Brain microvascular endothelial cell (primary cell): ENCODE results near the gene PSPN.

Source experiments
- DNase-seq: peaks from one replicate; pipeline ENCODE4 v3.0.0-alpha.2; 2020
- H3K27ac ChIP-seq: fragments of 250-450 bp; sonication (Bioruptor Pico); 2 replicates; pipeline ENCODE4 v1.5.1; 2020; ENCODE audit warnings: mild to moderate bottlenecking, moderate library complexity
- H3K27me3 ChIP-seq: fragments of 250-450 bp; sonication (Bioruptor Pico); replicated peaks from 2 replicates; pipeline ENCODE4 v1.5.1; 2020; ENCODE audit warnings: mild to moderate bottlenecking
- H3K36me3 ChIP-seq: fragments of 250-450 bp; sonication (Bioruptor Pico); replicated peaks from 2 replicates; pipeline ENCODE4 v1.5.1; 2020; ENCODE audit warnings: mild to moderate bottlenecking
- H3K4me3 ChIP-seq: 2 replicates; pipeline ENCODE4 v1.5.1; 2011; ENCODE audit warnings: low read depth, mild to moderate bottlenecking, control low read depth, low read length, moderate library complexity
- in situ Hi-C: cut with HindIII; loops from 2 replicates; pipeline ENCODE4 v1.10.0; 2017; ENCODE audit warnings: low sequenced_read_pairs, low pct_ligation_motif_present
- TF ChIP-seq, protein P1 (sequence below): IDR thresholded peaks from 2 replicates; pipeline ENCODE4 v1.5.1; 2011; ENCODE audit warnings: low read depth, mild to moderate bottlenecking, moderate library complexity, low read length, control low read depth, inconsistent platforms; ENCODE audit errors: missing control alignments

Gene PSPN

DNA sequence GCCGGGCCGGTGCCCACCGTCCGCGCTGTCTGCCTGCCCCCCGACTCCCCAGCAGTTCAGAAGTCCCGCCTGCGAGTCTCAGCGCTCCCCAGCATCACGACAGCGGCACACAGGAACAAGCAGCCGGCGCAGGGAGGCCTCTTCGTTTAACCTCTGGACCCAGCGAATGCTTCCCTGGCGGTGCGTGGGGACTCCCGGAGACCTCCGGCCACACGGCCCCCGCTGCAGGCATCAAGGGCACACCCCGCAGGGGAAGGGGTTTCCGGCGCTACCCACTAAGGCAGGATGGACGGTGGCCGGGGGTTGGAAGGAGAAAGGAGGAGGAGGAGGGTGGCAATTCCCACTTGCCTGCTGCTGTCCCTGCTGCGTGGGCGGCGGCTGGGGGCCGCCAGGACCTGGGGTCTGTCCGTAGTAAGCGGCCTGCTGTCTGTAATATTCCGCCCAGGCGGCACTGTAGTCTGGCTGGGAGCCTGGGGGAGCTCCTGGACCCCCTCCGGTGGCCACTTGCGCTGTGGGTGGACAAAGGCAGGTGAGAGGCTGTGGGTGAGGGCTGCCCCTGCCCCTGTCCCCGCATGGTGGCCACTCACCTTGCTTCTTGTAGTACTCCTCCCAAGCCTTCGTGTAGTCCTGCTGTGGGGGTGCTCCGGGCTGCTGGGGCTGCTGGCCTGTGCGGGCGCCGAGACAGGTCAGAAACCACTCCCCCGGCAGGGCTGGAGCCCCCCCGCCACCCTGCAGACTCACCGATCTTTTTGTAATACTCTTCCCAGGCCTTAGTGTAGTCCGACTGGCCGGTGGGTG, 39.3 kb upstream of the PSPN start:
- in situ Hi-C loops, result no loop called here
- peaks cover 56% of the 10 kb centered on the region for H3K36me3 ChIP-seq
- TF ChIP-seq, protein P1, sequence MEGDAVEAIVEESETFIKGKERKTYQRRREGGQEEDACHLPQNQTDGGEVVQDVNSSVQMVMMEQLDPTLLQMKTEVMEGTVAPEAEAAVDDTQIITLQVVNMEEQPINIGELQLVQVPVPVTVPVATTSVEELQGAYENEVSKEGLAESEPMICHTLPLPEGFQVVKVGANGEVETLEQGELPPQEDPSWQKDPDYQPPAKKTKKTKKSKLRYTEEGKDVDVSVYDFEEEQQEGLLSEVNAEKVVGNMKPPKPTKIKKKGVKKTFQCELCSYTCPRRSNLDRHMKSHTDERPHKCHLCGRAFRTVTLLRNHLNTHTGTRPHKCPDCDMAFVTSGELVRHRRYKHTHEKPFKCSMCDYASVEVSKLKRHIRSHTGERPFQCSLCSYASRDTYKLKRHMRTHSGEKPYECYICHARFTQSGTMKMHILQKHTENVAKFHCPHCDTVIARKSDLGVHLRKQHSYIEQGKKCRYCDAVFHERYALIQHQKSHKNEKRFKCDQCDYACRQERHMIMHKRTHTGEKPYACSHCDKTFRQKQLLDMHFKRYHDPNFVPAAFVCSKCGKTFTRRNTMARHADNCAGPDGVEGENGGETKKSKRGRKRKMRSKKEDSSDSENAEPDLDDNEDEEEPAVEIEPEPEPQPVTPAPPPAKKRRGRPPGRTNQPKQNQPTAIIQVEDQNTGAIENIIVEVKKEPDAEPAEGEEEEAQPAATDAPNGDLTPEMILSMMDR, result no peak
- H3K27ac ChIP-seq, result no peak overlapping the region
- no peaks in the 10 kb centered on the region for H3K27me3 ChIP-seq
- DNase-seq, result no peak
- no peak overlapping the region for H3K4me3 ChIP-seq

DNA sequence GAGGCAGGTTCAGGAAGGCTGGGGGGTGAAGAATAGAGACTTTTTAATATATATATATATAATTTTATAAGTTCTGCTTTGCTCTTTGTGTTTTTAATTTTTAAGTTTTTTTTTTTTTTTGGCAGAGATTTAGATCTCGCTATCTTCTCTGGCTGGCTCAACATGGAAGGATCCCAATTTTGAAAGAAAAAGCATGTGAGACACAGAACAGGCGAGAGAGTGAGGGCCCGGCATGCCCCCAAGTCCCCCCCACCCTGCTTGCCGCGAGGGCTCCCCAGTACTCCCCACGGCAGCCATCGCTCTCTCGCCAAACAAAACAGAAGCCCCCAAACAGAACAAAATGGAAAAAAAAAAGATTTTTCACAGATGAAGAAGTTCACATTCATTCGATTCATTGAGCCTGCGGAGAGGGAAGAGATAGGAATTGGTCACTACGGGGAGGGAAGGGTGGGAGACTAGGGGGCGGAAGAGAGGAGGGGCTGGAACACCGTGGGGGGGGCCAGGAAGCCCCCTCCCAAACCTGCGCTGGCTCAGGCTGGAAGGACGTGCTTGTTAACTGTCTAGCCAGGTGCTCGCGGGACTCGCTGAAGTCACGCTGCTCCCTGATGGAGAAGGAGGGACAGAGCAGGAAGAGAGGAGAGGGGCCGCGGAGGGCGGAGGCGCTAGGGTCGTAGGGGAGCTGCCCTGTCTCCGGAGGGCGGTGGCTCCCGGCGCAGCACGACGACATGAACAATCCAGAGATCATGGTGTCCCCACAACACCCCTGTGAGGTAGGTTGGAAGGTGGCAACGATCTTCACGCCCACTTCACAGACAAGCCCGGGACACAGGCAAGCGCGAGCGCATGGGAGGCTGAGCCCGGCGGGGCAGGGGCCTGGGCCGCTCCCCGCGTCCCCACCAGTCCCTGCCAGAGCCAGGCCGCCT, 38.2 kb upstream of the PSPN start:
- no peak overlapping the region for H3K4me3 ChIP-seq
- H3K27me3 ChIP-seq, result no peaks in the 10 kb centered on the region
- TF ChIP-seq, protein P1, result no peak
- peaks cover 49% of the 10 kb centered on the region for H3K36me3 ChIP-seq
- no peak for DNase-seq
- in situ Hi-C loops, result no loop called here
- no peak overlapping the region for H3K27ac ChIP-seq

DNA sequence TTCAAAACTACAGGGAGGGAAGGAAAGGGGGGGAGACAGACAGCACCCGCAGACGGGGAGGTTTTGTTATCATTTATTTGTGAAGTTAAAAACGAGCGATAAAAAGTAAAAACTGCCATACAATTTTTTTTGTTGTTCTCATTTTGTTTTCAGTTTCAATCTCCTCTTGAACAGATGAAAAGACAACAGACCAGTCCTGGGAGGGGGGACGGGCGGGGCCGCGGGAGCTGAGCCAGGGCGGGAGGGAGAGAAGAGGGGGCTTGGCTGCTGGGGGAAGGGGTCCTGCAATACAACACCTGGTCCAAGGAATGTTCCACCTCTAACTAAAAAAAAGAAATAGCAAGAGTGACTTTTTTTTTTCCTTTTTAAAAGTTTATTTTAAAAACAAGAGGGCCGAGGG, 37.6 kb upstream of the PSPN start:
- no peaks in the 10 kb centered on the region for H3K27me3 ChIP-seq
- peaks cover 43% of the 10 kb centered on the region for H3K36me3 ChIP-seq
- H3K4me3 ChIP-seq, result no peak overlapping the region
- no peak overlapping the region for H3K27ac ChIP-seq
- DNase-seq, result no peak
- in situ Hi-C loops, result no loop called here
- TF ChIP-seq, protein P1, result no peak

DNA sequence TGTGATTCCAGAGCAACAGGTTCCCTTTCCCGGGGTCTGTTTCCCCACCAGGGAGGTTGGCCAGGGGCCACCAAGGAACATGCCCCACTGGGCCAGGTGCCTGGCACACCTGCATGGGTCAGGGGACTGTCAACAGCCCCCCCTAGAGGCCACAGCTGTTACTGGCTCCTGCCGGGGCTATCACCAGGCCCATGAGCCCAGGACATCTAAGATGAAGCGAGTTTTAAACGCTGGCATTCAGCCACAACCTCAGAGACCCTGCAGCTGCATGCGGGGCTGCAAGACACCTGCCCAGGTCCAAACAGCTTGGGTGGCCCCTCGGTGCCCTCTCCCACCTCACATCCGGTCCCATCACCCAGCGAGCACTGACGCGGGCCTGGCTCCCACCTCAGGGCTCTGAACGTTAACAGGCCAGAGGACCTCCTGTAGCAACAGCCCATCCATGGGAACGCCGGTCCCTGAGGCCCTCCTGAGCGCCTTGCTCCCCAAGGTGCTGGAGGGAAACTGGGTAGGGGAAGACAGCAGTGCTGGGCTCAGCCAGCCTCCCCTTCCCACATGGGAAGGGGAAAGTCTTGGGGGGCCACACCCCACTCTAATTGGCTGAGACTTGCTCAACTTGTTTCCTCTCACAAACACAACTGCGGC, 36.8 kb upstream of the PSPN start:
- TF ChIP-seq, protein P1, result peak; percentile 76
- in situ Hi-C loops, result no loop called here
- Histone ChIP-seq H3K4me3 (no peak overlapping the region), H3K27me3 (no peaks in the 10 kb centered on the region), H3K27ac (no peak overlapping the region), H3K36me3 (peaks cover 35% of the 10 kb centered on the region)
- peak; percentile 2 for DNase-seq

DNA sequence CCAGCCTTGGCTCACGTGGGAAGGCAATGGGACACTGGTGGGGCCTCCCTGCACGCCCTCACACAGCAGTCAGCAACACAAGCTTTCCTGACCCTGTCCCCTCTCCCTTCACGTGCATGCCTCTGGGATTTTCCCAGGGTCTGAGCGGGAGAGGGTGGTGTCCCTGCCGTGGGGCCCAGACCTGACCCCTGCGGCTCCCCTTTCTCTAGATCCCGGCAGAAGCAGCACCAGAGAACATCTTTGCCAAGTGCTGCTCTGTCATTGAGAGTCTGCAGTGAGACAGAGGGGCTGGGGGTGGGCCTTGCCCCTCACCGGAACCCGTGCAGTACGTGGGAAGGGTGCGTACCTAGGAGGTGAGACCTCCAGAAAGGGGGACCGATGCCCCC, 36.3 kb upstream of the PSPN start:
- Histone ChIP-seq H3K27me3 (no peaks in the 10 kb centered on the region), H3K27ac (no peak overlapping the region), H3K4me3 (no peak overlapping the region), H3K36me3 (peaks cover 30% of the 10 kb centered on the region)
- TF ChIP-seq, protein P1, result no peak
- in situ Hi-C loops, result no loop called here
- DNase-seq, result no peak
